ENCODE measurements around the gene HNRNPA0.
"Not testable (repeated sequence)": the region's sequence is repeated elsewhere in the genome, so short reads cannot be mapped to it uniquely, and the experiment has no call there.

GRCh38 chr5:137767937-137768336 lies 13.8 kb upstream of the HNRNPA0 start:
- not testable (repeated sequence) for TF ChIP-seq CTCF, POLR2A (IDR thresholded peaks at IDR 0.05)

Measured in Peyer's patch (tissue), 4 donors.